GM23338 (cell line): Measurements from ENCODE around the gene GATAD2B.

Source experiments
- CREB1 ChIP-seq: fragments of 250-450 bp; sonication (Bioruptor Pico); IDR thresholded peaks from 2 replicates; pipeline ENCODE4 v1.5.0; 2020; ENCODE audit warnings: low read depth, mild to moderate bottlenecking, moderate library complexity
- CTCF ChIP-seq, 2 experiments: fragments of 200-600 bp in 1 of 2; sonication (generic) in 1 of 2; conservative IDR thresholded peaks; 2 replicates each; pipeline versions ENCODE4 v1.5.1 to v1.6.1; 2016 to 2017; ENCODE audit warnings: antibody characterized with exemption in 2 of 2, low read depth in 2 of 2, mild to moderate bottlenecking in 2 of 2, moderate library complexity in 1 of 2
- JUNB ChIP-seq: IDR thresholded peaks from one replicate; pipeline ENCODE4 v1.6.1; 2016; ENCODE audit warnings: antibody characterized with exemption; ENCODE audit not compliant: unreplicated experiment
- NANOG ChIP-seq: IDR thresholded peaks from 2 replicates; pipeline ENCODE4 v1.6.1; 2016; ENCODE audit warnings: antibody characterized with exemption, borderline replicate concordance
- TF ChIP-seq, protein P1 (sequence below): IDR thresholded peaks from one replicate; pipeline ENCODE4 v1.6.1; 2018; ENCODE audit warnings: antibody characterized with exemption; ENCODE audit not compliant: unreplicated experiment

- no peak for TF ChIP-seq NANOG
- no peak for TF ChIP-seq CTCF (conservative IDR thresholded peaks at IDR 0.05; ENCODE audit: low read depth in 2 of 2)
- TF ChIP-seq JUNB: no peak
- TF ChIP-seq, protein P1, sequence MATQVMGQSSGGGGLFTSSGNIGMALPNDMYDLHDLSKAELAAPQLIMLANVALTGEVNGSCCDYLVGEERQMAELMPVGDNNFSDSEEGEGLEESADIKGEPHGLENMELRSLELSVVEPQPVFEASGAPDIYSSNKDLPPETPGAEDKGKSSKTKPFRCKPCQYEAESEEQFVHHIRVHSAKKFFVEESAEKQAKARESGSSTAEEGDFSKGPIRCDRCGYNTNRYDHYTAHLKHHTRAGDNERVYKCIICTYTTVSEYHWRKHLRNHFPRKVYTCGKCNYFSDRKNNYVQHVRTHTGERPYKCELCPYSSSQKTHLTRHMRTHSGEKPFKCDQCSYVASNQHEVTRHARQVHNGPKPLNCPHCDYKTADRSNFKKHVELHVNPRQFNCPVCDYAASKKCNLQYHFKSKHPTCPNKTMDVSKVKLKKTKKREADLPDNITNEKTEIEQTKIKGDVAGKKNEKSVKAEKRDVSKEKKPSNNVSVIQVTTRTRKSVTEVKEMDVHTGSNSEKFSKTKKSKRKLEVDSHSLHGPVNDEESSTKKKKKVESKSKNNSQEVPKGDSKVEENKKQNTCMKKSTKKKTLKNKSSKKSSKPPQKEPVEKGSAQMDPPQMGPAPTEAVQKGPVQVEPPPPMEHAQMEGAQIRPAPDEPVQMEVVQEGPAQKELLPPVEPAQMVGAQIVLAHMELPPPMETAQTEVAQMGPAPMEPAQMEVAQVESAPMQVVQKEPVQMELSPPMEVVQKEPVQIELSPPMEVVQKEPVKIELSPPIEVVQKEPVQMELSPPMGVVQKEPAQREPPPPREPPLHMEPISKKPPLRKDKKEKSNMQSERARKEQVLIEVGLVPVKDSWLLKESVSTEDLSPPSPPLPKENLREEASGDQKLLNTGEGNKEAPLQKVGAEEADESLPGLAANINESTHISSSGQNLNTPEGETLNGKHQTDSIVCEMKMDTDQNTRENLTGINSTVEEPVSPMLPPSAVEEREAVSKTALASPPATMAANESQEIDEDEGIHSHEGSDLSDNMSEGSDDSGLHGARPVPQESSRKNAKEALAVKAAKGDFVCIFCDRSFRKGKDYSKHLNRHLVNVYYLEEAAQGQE: no peak
- TF ChIP-seq CREB1 (CRISPR knock-in tag): no peak
Measured at GRCh38 chr1:153763365-153764225, 159.2 kb downstream of the GATAD2B start.
